NB4 (cell line): ENCODE measurements around the gene CTAGE9.

Source experiments
- DNase-seq: peaks from one replicate; pipeline ENCODE4 v3.0.0; 2010; ENCODE audit warnings: low read depth
- H3K4me3 ChIP-seq: one replicate; pipeline ENCODE4 v1.5.1; 2011; ENCODE audit warnings: mild to moderate bottlenecking, low read depth, low read length, moderate library complexity
- MYC ChIP-seq: IDR thresholded peaks from 2 replicates; pipeline ENCODE4 v1.6.1; 2011; ENCODE audit warnings: low read depth, low read length
- POLR2A ChIP-seq: IDR thresholded peaks from 2 replicates; pipeline ENCODE4 v1.6.1; 2011; ENCODE audit warnings: mild to moderate bottlenecking; ENCODE audit not compliant: insufficient read length; ENCODE audit errors: extremely low read depth
- TF ChIP-seq, protein P1 (sequence below): IDR thresholded peaks from 2 replicates; pipeline ENCODE4 v1.6.1; 2011; ENCODE audit warnings: low read depth, low read length
- TF ChIP-seq, protein P2 (sequence below): IDR thresholded peaks from one replicate; pipeline ENCODE4 v1.5.1; 2012; ENCODE audit warnings: low read depth, low read length

CTAGE9 gene

DNA sequence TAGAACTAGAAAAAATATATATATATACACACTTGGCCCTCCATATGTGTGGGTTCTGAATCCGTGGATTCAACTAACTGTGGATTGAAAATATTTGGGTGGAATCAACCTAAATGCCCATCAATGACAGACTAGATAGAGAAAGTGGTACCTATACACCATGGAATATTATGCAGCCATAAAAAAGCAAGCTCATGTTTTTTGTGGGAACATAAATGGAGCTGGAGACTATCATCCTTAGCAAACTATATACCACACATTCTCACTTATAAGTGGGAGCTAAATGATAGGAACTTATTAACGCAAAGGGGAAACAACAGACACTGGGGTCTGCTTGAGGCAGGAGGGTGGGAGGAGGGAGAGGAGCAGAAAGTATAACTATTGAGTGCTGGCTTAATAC is 37.6 kb downstream of the CTAGE9 start:
- no peak for DNase-seq
- TF ChIP-seq, protein P1, sequence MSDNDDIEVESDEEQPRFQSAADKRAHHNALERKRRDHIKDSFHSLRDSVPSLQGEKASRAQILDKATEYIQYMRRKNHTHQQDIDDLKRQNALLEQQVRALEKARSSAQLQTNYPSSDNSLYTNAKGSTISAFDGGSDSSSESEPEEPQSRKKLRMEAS, result no peak
- TF ChIP-seq, protein P2, sequence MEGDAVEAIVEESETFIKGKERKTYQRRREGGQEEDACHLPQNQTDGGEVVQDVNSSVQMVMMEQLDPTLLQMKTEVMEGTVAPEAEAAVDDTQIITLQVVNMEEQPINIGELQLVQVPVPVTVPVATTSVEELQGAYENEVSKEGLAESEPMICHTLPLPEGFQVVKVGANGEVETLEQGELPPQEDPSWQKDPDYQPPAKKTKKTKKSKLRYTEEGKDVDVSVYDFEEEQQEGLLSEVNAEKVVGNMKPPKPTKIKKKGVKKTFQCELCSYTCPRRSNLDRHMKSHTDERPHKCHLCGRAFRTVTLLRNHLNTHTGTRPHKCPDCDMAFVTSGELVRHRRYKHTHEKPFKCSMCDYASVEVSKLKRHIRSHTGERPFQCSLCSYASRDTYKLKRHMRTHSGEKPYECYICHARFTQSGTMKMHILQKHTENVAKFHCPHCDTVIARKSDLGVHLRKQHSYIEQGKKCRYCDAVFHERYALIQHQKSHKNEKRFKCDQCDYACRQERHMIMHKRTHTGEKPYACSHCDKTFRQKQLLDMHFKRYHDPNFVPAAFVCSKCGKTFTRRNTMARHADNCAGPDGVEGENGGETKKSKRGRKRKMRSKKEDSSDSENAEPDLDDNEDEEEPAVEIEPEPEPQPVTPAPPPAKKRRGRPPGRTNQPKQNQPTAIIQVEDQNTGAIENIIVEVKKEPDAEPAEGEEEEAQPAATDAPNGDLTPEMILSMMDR, result no peak
- TF ChIP-seq POLR2A (no peak), MYC (no peak)
- no peak overlapping the region for H3K4me3 ChIP-seq

DNA sequence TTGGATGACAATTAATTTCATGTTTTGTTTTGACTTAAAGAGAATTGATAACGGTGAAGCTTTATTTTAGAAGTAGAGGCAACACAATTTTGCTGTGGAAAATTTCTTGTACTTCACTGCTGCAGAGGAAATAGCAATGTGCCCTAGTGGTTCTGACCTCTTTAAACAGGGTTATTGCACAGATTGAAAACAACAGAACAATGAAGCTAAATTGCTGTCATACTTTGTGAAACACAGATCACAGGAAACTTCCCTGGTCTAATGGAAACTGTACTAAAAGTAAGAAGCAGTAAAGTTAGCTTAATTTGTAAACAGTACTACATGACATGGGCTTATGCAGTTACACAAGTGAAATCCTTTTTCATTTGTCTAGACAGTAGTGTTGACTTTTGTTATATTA is 40.9 kb downstream of the CTAGE9 start:
- no peak for DNase-seq
- TF ChIP-seq, protein P1, result no peak
- TF ChIP-seq, protein P2, result no peak
- TF ChIP-seq POLR2A, result no peak
- no peak for TF ChIP-seq MYC
- no peak overlapping the region for H3K4me3 ChIP-seq

DNA sequence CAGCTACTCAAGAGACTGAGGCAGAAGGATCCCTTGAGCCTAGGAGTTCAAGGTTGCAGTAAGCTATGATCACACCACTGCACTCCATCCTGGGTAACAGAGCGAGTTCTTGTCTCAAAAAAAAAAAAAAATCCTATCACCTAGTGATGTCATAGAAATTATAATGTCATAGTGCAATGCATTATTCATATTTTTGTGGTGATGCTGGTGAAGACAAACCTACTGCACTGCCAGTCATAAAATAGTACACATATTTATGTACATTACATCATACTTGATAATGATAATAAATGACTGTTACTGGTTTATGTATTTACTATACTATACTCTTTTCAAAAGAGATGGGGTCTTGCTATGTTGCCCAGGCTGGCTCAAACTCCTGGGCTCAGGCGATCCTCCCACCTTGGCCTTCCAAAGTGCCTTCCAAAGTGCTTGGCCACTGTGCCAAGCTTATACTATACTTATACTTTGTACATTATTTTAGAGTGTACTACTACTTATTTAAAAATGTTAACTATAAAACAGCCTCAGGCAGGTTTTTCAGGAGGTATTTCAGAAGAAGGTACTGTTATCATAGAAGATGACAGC is 47.1 kb downstream of the CTAGE9 start:
- H3K4me3 ChIP-seq, result no peak overlapping the region
- DNase-seq, result no peak
- TF ChIP-seq POLR2A (no peak), MYC (no peak)
- TF ChIP-seq, protein P2, result no peak
- TF ChIP-seq, protein P1, result no peak

DNA sequence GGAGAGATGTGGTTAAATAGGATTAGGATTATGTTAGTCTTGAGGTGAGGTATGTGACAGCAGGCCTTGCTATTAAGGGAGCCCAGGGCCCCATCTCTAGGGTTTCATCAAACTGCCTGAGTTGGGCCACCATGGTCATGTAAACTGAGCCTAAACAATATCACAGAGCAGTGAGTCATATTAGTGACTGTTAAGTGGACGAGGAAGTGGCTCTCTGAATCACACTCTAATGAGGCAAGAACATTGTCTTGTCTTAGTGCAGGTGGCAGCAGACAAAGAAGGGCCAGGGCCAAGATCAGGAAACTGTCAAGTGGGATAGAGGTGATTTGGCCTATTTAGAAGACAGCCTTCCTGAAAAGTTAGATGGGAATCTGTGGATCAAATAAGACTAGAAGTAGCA is 50.6 kb downstream of the CTAGE9 start:
- TF ChIP-seq, protein P1, result peak; percentile 35; the same call in 1 of the 2 replicates
- TF ChIP-seq, protein P2, result no peak
- H3K4me3 ChIP-seq, result no peak overlapping the region
- peak; percentile 87 for DNase-seq
